Measurements from ENCODE around the gene CACNA2D3.

Gene CACNA2D3

DNA sequence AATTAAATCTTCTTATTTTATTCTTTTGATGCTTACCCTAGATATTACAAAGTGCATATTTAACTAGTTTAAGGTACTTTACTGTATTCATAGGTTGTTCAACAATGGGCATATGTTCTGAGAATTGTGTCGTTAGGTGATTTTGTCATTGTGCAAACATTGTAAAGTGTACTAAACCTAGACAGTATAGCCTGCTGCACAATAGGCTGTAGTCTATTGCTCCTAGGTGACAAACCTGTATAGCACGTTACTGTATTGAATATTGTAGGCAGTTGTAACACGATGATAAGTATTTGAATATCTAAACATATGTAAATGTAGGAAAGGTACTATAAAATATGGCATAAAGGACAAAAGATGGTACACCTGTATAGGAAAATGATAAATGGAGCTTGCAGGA lies 100.7 kb downstream of the CACNA2D3 start:
- DNase-seq, result no peak

DNA sequence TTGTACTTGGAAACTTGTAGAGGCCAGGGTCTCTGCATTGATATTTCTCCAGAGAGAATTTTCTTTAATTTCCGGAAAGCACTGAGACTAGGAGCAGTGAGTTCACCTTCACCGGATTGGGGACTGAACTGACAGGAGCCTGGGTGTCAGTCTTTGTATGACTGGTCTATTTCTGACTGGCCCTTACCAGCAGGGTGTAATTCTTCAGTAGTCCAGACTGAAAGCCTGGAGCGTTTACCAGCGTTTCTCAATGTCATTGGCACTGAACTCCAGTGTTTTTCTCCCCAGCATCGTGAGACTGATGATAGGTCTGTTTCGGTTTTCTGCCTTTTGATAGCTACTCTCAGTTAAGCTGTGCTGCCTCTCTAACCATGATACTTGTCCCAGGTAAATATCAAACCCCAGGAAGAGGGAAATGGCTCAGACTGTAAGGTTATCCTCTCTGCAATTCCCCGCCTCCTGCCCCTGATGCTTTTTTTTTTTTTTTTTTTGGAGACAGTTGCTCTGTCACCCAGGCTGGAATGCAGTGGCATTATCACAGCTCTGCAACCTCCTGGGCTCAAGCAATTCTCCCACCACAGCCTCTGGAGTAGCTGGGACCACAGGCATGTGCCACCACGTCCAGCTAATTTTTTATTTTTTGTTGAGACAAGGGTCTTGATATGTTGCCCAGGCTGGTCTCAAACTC lies 103.6 kb downstream of the CACNA2D3 start:
- no peak for DNase-seq

DNA sequence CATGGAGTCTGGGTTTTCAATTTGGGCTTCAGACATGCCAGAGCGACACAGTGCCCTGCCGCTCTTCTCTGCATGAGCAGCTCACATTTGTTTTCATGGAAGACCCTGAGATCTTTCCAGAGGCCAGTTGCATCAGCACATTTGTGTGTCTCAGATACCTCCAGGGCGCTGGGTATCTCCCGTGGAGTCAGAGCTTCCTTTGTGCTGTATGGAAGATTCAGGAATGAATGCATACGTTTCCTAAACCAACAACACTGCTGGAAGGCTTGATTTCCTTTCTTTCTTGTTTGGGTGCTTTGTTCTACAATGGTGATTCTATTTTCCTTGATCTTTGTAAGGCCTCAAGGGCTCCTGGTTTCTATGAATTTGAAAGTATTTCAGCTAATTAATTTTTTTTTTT lies 106.5 kb downstream of the CACNA2D3 start:
- no peak for DNase-seq

DNA sequence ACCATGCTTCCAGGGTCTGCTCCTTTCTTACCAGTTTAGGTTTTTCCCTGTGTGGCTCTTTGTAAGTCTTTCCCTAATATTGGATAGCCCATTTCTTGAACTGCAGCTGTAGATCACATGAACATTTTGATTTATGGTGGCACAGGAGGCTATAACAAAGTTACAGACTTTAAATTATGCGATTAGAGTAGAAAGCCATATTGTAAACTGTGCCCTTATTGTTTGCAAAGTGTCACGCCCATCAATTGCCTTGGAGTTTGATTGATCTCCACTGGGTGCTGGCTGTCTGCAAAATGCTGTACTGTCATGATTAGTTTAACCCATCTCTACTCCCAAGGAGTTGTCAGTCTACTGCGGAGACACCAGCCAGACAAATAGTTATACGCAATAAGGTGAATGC lies 110.3 kb downstream of the CACNA2D3 start:
- DNase-seq, result no peak

- no peak for DNase-seq
Observed at GRCh38 chr3:54235998-54236397, 113.6 kb downstream of the CACNA2D3 start.

DNA sequence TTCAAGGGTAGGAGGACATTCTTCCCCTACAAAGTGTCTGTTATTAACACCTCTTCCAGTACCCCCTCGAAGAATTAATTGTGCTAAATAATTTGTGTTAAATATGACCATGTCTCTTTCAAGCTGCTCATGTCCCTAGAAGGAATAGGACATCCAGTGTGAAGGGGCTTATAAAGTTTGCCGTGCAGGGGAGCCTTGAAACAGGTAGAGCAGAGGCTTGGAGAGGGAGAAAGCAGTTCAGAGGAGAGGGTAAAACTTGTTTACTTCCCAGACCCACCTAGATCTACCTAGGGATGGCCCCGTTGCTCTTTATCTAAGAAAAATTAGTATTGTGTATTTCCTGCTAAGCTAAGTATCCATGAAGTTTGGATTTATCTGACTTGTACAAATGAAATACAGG lies 114.8 kb downstream of the CACNA2D3 start:
- DNase-seq, result no peak

DNA sequence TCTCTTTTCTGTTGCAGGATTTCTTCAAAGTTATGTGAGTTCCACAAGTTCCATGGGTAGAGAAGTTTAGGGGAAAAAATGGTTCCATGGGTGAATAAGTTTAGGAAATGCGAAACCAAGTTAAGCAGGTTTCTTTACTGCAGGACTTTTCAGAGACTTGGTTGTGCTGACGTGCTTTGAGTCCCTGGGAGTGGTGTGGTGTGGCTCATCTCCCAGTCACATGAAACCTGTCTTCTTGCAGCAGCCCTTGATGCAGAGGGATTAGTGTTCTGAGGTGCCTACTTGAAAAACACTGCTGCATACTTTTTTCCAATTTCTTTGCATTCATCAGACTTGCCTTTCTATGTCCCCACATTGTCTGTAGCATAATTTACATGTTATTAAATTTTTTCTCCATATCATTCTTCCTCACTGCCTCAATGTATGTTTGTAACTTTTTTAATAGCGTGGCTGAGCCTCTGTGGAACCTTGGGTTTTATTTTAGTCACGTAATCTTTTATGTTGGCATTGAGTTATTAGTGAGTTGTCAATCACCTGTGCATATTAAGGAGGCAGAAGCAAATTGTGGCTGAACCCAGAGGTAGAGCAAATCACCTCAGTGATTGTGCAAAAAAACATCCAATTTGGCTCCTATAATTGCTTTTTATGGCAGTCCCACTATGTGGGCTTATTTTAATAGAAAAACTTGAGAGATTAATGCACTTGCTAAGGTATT lies 115.6 kb downstream of the CACNA2D3 start:
- DNase-seq, result no peak

DNA sequence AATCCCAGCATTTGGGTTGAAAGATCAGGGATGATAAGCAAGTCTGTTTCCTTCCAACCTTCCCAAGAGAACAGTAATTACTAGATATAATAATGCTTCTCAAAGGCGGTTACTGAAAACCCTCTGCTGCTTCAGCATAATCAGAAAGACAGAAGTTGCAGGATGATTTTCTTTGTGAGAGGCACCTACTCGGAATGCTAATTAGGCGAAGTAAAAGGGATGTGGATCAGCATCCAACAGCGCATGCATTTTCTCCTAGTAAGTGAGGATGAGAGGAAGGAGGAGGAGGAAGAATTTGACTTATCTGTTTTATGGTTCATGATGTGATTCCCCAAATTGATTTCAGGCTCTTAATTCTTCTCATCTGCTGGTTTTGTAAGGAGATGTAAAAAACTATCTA lies 118.0 kb downstream of the CACNA2D3 start:
- no peak for DNase-seq

- DNase-seq, result no peak
Observed at GRCh38 chr3:54243056-54243931, 120.9 kb downstream of the CACNA2D3 start.

GRCh38 chr3:54243960-54244682 lies 121.8 kb downstream of the CACNA2D3 start:
- no peak for DNase-seq

DNA sequence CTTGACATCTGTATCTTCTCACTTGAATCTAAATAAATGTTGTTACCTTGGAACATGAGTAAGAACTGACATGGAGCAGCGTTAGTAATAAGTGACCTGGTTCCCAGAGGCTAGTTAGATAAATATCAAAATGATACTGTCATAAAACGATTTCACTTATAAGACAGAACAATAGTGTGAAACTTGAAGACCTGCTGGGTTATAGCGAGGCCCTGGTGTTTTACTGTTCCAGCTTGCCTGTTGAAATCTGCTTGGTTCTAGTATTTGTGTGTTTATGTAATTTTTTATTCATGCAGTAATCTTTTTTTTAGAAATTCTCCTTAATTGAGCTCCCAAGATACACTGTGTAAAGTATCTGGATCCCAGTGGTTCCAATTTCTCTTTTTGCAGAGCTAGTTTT lies 129.4 kb downstream of the CACNA2D3 start:
- no peak for DNase-seq

DNA sequence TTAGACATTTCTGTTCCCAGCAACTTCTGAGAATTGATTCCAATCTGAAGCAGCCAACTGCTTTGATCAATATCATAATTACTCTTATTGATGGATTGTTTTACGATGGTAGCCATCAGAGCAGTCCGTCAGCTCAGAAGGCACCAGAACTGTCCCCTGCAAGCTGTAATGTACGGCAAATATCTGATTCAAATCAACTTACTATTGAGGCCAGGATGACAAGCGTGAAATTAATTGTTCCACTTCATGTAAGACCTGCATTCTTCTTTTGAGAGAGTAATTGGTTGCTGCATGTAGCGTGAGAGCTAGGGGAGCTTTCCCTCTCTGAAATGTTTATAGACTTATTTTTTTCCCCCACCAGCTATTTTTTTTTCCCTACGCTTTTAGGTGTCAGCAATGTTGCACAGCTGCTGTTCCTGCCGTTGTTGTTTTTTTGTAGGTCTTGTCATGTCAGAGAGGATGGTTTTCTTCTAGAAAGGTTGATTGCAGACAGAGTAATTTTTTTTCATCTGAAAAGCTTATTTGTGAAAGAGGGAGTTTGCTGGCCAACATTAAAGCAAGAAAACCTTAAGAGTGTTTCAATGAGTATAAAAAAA lies 134.9 kb downstream of the CACNA2D3 start:
- DNase-seq, result no peak

DNA sequence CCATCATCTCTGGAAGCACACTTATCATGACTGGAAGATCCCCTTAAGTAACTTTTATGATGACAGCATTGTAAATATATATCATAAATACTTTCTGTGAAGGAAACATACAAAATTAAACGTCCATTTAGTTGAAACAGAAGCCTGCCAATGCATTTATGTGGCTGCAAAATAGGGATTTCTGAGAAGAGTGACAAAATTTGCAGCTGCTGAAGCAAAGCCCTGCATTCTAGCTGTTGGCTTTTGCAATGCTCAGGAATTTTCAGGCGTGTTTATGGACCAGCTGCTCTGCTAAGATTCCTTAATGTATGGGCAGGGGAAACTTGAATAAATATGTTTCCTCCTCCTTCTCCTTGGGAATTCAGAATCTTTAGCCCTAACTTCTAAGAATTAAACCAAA lies 137.3 kb downstream of the CACNA2D3 start:
- DNase-seq, result no peak

DNA sequence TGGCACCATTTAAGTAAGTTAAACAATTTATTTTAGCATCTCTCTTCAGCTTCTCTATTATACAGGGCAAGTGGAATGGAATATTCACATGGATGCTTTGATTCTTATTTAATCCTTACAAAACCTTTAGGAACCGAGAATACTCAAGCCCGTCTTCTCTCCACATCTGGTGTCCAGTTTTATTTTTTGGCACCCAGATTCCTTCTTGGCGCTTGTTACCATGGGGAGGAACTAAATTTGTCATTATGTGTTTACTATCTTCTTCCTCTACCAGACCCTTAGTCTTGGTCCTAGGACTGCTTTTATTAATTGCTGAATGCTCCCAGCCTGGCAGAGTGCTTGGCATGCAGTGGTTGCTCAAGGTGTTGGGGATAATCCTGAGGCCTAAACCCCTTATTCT lies 138.8 kb downstream of the CACNA2D3 start:
- DNase-seq, result no peak

- DNase-seq, result no peak
Observed at GRCh38 chr3:54262541-54262940, 140.2 kb downstream of the CACNA2D3 start.

- no peak for DNase-seq
Observed at GRCh38 chr3:54262946-54263345, 140.6 kb downstream of the CACNA2D3 start.

DNA sequence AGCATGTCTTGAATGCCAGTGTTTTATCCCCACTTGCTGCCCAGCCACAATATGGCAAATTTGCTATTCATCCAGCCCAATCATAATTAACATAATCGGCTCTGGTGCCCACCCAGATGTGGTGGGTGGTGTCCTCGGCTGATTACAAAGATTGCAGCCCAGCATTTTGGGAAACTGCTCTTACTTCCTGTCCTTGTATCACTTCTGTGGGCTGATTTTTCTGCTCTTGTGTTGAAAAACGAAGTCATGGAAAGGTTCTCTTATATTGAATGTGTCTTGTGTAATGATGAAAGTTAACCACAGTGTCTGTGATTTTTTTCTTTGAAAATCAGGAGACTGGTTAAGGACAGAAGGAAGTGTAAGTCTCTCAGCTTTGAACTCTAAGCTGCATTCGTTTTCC lies 141.7 kb downstream of the CACNA2D3 start:
- no peak for DNase-seq

GRCh38 chr3:54270816-54271526 lies 148.6 kb downstream of the CACNA2D3 start:
- DNase-seq, result no peak

GRCh38 chr3:54273791-54274190 lies 151.4 kb downstream of the CACNA2D3 start:
- DNase-seq, result no peak

- no peak for DNase-seq
Observed at GRCh38 chr3:54274607-54275006, 152.3 kb downstream of the CACNA2D3 start.

GRCh38 chr3:54279005-54279583 lies 156.7 kb downstream of the CACNA2D3 start:
- DNase-seq, result no peak

DNA sequence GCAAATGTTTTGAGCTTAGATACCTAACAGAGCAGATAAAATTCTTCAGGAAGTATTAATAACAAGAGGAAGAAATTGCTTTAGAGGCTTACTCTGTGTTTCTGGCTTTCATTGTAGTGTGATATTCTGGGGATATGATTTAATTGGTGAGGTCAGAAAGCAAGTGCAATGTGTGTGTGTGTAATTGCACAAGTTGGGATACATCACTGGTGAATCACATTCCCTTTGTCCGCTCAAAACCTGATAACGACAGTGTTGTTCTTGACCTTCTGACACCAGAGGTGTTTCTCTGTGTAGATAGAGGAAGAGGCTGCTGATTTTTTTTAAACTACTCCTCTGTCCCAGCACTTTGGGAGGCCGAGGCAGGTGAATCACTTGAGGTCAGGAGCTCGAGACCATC lies 161.1 kb downstream of the CACNA2D3 start:
- no peak for DNase-seq
